ENCODE results near the gene PTX4. TPM values are rescaled to one million over a fixed set of nuclear protein-coding genes. Genes with fewer than 3 reads are reported as not detected.

PTX4 gene
- total and polyA plus RNA-seq, 4 donors: 0.08 to 0.61 TPM; not detected in 2

DNA sequence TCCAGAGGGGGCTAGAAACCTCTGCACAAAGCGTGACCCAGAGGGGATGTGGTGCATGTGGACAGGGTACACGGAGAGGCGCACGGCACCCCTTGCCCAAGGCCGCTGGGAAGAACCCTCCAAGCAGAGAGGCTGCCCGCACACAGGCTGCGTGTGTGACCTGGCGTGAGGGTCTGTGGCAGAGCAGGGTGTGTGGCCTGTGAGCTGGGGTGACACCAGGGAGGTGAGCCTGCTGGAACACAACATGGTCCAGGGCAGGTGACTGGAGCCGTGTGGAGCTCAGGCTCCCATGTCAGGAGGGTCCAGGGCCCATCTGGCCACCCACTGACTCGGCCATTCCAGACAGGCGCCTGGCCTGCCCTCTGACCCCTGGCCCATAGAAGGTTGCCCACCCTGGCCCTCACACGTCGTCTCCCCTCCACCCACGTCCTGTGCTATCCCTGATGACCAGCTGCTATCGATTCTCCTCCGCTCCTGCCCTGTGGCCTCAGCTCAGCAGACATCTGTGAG is 29.9 kb upstream of the PTX4 start:
- Histone ChIP-seq H3K27ac (ENCODE audit: low read depth in 1 of 2, low read length in 2 of 2) (no peak overlapping the region), H3K4me3 (ENCODE audit: low read depth in 1 of 3, low read length in 3 of 3) (no peak overlapping the region), H3K27me3 (ENCODE audit: control insufficient read depth in 4 of 4, insufficient read depth in 4 of 4, low read length in 3 of 4) (no peaks in the 10 kb centered on the region), H3K4me1 (ENCODE audit: control insufficient read depth in 4 of 4, insufficient read depth in 4 of 4, low read length in 3 of 4) (no peaks in the 10 kb centered on the region), H3K9ac (ENCODE audit: low read depth in 1 of 2, low read length in 2 of 2) (no peak overlapping the region), H3K9me3 (ENCODE audit: control insufficient read depth in 4 of 4, low read length in 3 of 4) (peaks cover 0 to 3% (median 0%) of the 10 kb centered on the region in 4 donors), H3K36me3 (ENCODE audit: control insufficient read depth in 4 of 4, insufficient read depth in 3 of 4, low read depth in 1 of 4, low read length in 3 of 4) (peaks cover 0 to 16% (median 2%) of the 10 kb centered on the region in 4 donors)
- no peak for DNase-seq (ENCODE audit: low spot score)
- WGBS: 95% methylated on average over 16 of the region's 16 CpGs
- TF ChIP-seq JUND (IDR thresholded peaks at IDR 0.05) (no peak), EGR1 (IDR thresholded peaks at IDR 0.05; ENCODE audit: low read depth in 2 of 2) (no peak), HNF4G (IDR thresholded peaks at IDR 0.05) (no peak), HNF4A (conservative IDR thresholded peaks at IDR 0.05) (no peak), NR2F2 (IDR thresholded peaks at IDR 0.05) (no peak), FOXA1 (IDR thresholded peaks at IDR 0.05) (no peak)
- TF ChIP-seq, protein P1, sequence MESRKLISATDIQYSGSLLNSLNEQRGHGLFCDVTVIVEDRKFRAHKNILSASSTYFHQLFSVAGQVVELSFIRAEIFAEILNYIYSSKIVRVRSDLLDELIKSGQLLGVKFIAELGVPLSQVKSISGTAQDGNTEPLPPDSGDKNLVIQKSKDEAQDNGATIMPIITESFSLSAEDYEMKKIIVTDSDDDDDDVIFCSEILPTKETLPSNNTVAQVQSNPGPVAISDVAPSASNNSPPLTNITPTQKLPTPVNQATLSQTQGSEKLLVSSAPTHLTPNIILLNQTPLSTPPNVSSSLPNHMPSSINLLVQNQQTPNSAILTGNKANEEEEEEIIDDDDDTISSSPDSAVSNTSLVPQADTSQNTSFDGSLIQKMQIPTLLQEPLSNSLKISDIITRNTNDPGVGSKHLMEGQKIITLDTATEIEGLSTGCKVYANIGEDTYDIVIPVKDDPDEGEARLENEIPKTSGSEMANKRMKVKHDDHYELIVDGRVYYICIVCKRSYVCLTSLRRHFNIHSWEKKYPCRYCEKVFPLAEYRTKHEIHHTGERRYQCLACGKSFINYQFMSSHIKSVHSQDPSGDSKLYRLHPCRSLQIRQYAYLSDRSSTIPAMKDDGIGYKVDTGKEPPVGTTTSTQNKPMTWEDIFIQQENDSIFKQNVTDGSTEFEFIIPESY (IDR thresholded peaks at IDR 0.05): no peak
- TF ChIP-seq, protein P2, sequence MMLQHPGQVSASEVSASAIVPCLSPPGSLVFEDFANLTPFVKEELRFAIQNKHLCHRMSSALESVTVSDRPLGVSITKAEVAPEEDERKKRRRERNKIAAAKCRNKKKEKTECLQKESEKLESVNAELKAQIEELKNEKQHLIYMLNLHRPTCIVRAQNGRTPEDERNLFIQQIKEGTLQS (IDR thresholded peaks at IDR 0.05): no peak
- TF ChIP-seq, protein P3, sequence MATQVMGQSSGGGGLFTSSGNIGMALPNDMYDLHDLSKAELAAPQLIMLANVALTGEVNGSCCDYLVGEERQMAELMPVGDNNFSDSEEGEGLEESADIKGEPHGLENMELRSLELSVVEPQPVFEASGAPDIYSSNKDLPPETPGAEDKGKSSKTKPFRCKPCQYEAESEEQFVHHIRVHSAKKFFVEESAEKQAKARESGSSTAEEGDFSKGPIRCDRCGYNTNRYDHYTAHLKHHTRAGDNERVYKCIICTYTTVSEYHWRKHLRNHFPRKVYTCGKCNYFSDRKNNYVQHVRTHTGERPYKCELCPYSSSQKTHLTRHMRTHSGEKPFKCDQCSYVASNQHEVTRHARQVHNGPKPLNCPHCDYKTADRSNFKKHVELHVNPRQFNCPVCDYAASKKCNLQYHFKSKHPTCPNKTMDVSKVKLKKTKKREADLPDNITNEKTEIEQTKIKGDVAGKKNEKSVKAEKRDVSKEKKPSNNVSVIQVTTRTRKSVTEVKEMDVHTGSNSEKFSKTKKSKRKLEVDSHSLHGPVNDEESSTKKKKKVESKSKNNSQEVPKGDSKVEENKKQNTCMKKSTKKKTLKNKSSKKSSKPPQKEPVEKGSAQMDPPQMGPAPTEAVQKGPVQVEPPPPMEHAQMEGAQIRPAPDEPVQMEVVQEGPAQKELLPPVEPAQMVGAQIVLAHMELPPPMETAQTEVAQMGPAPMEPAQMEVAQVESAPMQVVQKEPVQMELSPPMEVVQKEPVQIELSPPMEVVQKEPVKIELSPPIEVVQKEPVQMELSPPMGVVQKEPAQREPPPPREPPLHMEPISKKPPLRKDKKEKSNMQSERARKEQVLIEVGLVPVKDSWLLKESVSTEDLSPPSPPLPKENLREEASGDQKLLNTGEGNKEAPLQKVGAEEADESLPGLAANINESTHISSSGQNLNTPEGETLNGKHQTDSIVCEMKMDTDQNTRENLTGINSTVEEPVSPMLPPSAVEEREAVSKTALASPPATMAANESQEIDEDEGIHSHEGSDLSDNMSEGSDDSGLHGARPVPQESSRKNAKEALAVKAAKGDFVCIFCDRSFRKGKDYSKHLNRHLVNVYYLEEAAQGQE (IDR thresholded peaks at IDR 0.05): no peak

DNA sequence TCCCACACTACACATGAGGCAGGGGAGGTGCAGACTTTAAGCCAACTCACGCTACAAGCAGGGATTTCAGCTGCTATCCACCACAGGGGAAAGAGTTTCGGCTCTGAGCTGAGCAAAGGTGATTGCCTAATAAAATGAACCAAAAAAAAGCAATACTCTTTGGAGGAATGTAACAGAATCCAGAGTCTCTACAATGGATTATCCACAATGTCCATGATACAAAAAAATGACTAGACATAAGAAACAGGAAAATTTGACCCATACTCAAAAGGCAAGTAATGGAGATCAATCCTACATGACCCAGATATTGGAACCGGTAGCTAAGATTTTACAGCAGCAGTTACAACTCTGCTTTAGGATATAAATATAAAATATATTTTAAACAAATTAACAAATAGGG is 25.8 kb upstream of the PTX4 start:
- TF ChIP-seq, protein P2 (IDR thresholded peaks at IDR 0.05): no peak
- no peak for TF ChIP-seq RXRA (IDR thresholded peaks at IDR 0.05)
- no peak for TF ChIP-seq YY1 (IDR thresholded peaks at IDR 0.05)
- no peak for TF ChIP-seq FOXA2 (IDR thresholded peaks at IDR 0.05)
- no peak for TF ChIP-seq JUND (IDR thresholded peaks at IDR 0.05)
- TF ChIP-seq, protein P4, sequence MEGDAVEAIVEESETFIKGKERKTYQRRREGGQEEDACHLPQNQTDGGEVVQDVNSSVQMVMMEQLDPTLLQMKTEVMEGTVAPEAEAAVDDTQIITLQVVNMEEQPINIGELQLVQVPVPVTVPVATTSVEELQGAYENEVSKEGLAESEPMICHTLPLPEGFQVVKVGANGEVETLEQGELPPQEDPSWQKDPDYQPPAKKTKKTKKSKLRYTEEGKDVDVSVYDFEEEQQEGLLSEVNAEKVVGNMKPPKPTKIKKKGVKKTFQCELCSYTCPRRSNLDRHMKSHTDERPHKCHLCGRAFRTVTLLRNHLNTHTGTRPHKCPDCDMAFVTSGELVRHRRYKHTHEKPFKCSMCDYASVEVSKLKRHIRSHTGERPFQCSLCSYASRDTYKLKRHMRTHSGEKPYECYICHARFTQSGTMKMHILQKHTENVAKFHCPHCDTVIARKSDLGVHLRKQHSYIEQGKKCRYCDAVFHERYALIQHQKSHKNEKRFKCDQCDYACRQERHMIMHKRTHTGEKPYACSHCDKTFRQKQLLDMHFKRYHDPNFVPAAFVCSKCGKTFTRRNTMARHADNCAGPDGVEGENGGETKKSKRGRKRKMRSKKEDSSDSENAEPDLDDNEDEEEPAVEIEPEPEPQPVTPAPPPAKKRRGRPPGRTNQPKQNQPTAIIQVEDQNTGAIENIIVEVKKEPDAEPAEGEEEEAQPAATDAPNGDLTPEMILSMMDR (IDR thresholded peaks at IDR 0.05; ENCODE audit: low read depth, low read length, missing input control): no peak
- TF ChIP-seq HNF4G (IDR thresholded peaks at IDR 0.05): no peak
- TF ChIP-seq, protein P1 (IDR thresholded peaks at IDR 0.05): no peak
- TF ChIP-seq, protein P5, sequence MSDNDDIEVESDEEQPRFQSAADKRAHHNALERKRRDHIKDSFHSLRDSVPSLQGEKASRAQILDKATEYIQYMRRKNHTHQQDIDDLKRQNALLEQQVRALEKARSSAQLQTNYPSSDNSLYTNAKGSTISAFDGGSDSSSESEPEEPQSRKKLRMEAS (IDR thresholded peaks at IDR 0.05): no peak
- WGBS: 94% methylated on average over 3 of the region's 3 CpGs
- Histone ChIP-seq H3K9ac (ENCODE audit: low read depth in 1 of 2, low read length in 2 of 2) (no peak overlapping the region), H3K27me3 (ENCODE audit: control insufficient read depth in 4 of 4, insufficient read depth in 4 of 4, low read length in 3 of 4) (no peaks in the 10 kb centered on the region), H3K9me3 (ENCODE audit: control insufficient read depth in 4 of 4, low read length in 3 of 4) (peaks cover 0 to 3% (median 0%) of the 10 kb centered on the region in 4 donors), H3K27ac (ENCODE audit: low read depth in 1 of 2, low read length in 2 of 2) (no peak overlapping the region), H3K4me3 (ENCODE audit: low read depth in 1 of 3, low read length in 3 of 3) (no peak overlapping the region), H3K36me3 (ENCODE audit: control insufficient read depth in 4 of 4, insufficient read depth in 3 of 4, low read depth in 1 of 4, low read length in 3 of 4) (peaks cover 0 to 15% (median 4%) of the 10 kb centered on the region in 4 donors), H3K4me1 (ENCODE audit: control insufficient read depth in 4 of 4, insufficient read depth in 4 of 4, low read length in 3 of 4) (peaks cover 0 to 4% (median under 1%) of the 10 kb centered on the region in 4 donors)
- DNase-seq (ENCODE audit: low spot score): no peak

All from liver (tissue), 9 donors.